ENCODE results near the gene AMMECR1. TPM values are rescaled to one million over a fixed set of nuclear protein-coding genes. Genes with fewer than 3 reads are reported as not detected.
A peak's percentile ranks its signal among the peaks of the same experiment; 100 is the strongest.

Gene AMMECR1
- total RNA-seq, 1 donor from 2014 or later: 16.1 TPM

- Mint-ChIP-seq H3K36me3 (ENCODE audit: low read depth, unreplicated experiment) (no peaks in the 10 kb centered on the region), H3K9me3 (ENCODE audit: unreplicated experiment) (no peaks in the 10 kb centered on the region), H3K27me3 (ENCODE audit: unreplicated experiment) (no peaks in the 10 kb centered on the region), H3K4me1 (ENCODE audit: unreplicated experiment) (peaks cover 9% of the 10 kb centered on the region), H3K4me3 (ENCODE audit: unreplicated experiment) (no peak overlapping the region), H3K27ac (ENCODE audit: unreplicated experiment) (no peak overlapping the region)
- DNase-seq (ENCODE audit: low spot score): no peak
- TF ChIP-seq CTCF (IDR thresholded peaks at IDR 0.05; ENCODE audit: unreplicated experiment): no peak
Observed at GRCh38 chrX:110287605-110288004, 30.3 kb downstream of the AMMECR1 start.

GRCh38 chrX:110286106-110286505, 31.8 kb downstream of the AMMECR1 start:
- no peaks in the 10 kb centered on the region for H3K36me3 Mint-ChIP-seq (ENCODE audit: low read depth, unreplicated experiment)

GRCh38 chrX:110284159-110284558, 33.7 kb downstream of the AMMECR1 start:
- H3K27ac Mint-ChIP-seq (ENCODE audit: unreplicated experiment): no peak overlapping the region
- TF ChIP-seq CTCF (IDR thresholded peaks at IDR 0.05; ENCODE audit: unreplicated experiment): no peak
- no peaks in the 10 kb centered on the region for H3K9me3 Mint-ChIP-seq (ENCODE audit: unreplicated experiment)
- H3K4me1 Mint-ChIP-seq (ENCODE audit: unreplicated experiment): peaks cover 8% of the 10 kb centered on the region
- H3K4me3 Mint-ChIP-seq (ENCODE audit: unreplicated experiment): no peak overlapping the region
- no peaks in the 10 kb centered on the region for H3K36me3 Mint-ChIP-seq (ENCODE audit: low read depth, unreplicated experiment)
- no peaks in the 10 kb centered on the region for H3K27me3 Mint-ChIP-seq (ENCODE audit: unreplicated experiment)
- DNase-seq (ENCODE audit: low spot score): no peak

More at GRCh38 chrX:110286106-110286505, 31.8 kb downstream of the AMMECR1 start:
- Mint-ChIP-seq H3K27me3 (ENCODE audit: unreplicated experiment) (no peaks in the 10 kb centered on the region), H3K9me3 (ENCODE audit: unreplicated experiment) (no peaks in the 10 kb centered on the region), H3K27ac (ENCODE audit: unreplicated experiment) (no peak overlapping the region), H3K4me3 (ENCODE audit: unreplicated experiment) (no peak overlapping the region), H3K4me1 (ENCODE audit: unreplicated experiment) (peaks cover 11% of the 10 kb centered on the region)
- no peak for DNase-seq (ENCODE audit: low spot score)
- no peak for TF ChIP-seq CTCF (IDR thresholded peaks at IDR 0.05; ENCODE audit: unreplicated experiment)

GRCh38 chrX:110282922-110283321, 35.0 kb downstream of the AMMECR1 start:
- H3K36me3 Mint-ChIP-seq (ENCODE audit: low read depth, unreplicated experiment): no peaks in the 10 kb centered on the region
- H3K27me3 Mint-ChIP-seq (ENCODE audit: unreplicated experiment): no peaks in the 10 kb centered on the region
- H3K4me1 Mint-ChIP-seq (ENCODE audit: unreplicated experiment): peaks cover 11% of the 10 kb centered on the region
- no peak for DNase-seq (ENCODE audit: low spot score)
- H3K27ac Mint-ChIP-seq (ENCODE audit: unreplicated experiment): no peak overlapping the region
- no peaks in the 10 kb centered on the region for H3K9me3 Mint-ChIP-seq (ENCODE audit: unreplicated experiment)
- TF ChIP-seq CTCF (IDR thresholded peaks at IDR 0.05; ENCODE audit: unreplicated experiment): no peak
- no peak overlapping the region for H3K4me3 Mint-ChIP-seq (ENCODE audit: unreplicated experiment)

GRCh38 chrX:110281377-110281776, 36.5 kb downstream of the AMMECR1 start:
- Mint-ChIP-seq H3K9me3 (ENCODE audit: unreplicated experiment) (no peaks in the 10 kb centered on the region), H3K4me1 (ENCODE audit: unreplicated experiment) (peaks cover 15% of the 10 kb centered on the region), H3K27ac (ENCODE audit: unreplicated experiment) (peak overlapping the region; percentile 40), H3K27me3 (ENCODE audit: unreplicated experiment) (no peaks in the 10 kb centered on the region), H3K36me3 (ENCODE audit: low read depth, unreplicated experiment) (no peaks in the 10 kb centered on the region), H3K4me3 (ENCODE audit: unreplicated experiment) (no peak overlapping the region)
- TF ChIP-seq CTCF (IDR thresholded peaks at IDR 0.05; ENCODE audit: unreplicated experiment): no peak
- DNase-seq (ENCODE audit: low spot score): no peak
